Prostate gland (tissue), 2 donors: Measurements from ENCODE around the gene CCSER1.

ENCODE experiments used
- POLR2A ChIP-seq: fragments of 450-650 bp; IDR thresholded peaks from one replicate; pipeline ENCODE4 v1.6.1; 2016; ENCODE audit warnings: antibody characterized with exemption, mild to moderate bottlenecking
- POLR2AphosphoS5 ChIP-seq: sonication (generic); formaldehyde crosslinking; IDR thresholded peaks from one replicate; pipeline ENCODE4 v1.6.1; 2017; ENCODE audit warnings: antibody characterized with exemption
- TF ChIP-seq, protein P1 (sequence below), 4 experiments: fragments of 200-600 bp in 2 of 4; fragments of 450-650 bp in 2 of 4; sonication (generic) in 2 of 4; IDR thresholded peaks; 1 replicate in 3 of 4; 2 replicates in 1 of 4; pipeline ENCODE4 v1.5.1; 2016 to 2019; ENCODE audit warnings: antibody characterized with exemption in 4 of 4, mild to moderate bottlenecking in 2 of 4, moderate library complexity in 2 of 4

DNA sequence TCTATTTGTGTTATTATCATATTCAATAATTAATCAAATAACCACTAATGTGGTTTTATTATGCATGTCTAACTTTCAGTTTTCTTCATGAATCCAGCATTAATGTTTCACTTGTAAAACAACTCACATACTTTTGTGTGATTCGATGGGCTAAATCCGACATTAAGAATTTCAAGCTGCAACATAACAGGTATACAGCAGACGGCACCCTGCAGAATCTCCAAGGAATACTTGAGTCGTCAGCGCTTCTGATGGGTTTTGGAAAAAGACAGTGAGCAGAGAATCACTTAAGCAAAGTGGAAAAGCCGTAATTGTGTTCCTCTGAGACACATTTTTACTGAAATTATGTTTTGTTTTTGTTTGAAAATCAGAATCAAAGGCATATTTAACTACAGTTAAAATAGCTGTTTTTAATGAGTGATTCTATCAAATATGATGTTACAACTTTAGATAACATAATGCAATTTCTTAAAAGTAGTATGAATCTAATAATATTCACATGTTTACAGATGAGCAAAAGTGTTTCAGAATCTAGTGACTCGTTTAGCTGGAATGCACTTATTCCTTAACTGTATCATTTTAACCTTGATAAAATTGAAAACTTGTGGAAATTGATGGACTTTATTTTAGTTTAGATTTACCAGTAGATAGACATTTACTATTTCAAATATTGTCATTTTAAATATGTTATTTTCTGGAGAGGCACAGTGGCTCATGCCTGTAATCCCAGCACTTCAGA is 514.8 kb downstream of the CCSER1 start:
- TF ChIP-seq, protein P1, sequence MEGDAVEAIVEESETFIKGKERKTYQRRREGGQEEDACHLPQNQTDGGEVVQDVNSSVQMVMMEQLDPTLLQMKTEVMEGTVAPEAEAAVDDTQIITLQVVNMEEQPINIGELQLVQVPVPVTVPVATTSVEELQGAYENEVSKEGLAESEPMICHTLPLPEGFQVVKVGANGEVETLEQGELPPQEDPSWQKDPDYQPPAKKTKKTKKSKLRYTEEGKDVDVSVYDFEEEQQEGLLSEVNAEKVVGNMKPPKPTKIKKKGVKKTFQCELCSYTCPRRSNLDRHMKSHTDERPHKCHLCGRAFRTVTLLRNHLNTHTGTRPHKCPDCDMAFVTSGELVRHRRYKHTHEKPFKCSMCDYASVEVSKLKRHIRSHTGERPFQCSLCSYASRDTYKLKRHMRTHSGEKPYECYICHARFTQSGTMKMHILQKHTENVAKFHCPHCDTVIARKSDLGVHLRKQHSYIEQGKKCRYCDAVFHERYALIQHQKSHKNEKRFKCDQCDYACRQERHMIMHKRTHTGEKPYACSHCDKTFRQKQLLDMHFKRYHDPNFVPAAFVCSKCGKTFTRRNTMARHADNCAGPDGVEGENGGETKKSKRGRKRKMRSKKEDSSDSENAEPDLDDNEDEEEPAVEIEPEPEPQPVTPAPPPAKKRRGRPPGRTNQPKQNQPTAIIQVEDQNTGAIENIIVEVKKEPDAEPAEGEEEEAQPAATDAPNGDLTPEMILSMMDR (IDR thresholded peaks at IDR 0.05): no peak
- TF ChIP-seq POLR2A (no peak), POLR2AphosphoS5 (no peak)
